Rectal smooth muscle tissue (tissue), 1 donor: Measurements from ENCODE around the gene IL1R1.

Experiments used
- H3K27ac ChIP-seq: one replicate; pipeline ENCODE4 v1.7.0; 2013; ENCODE audit warnings: low read depth, low read length, inconsistent platforms
- H3K27me3 ChIP-seq: one replicate; pipeline ENCODE4 v1.7.0; 2013; ENCODE audit warnings: low read length; ENCODE audit not compliant: control insufficient read depth, insufficient read depth
- H3K36me3 ChIP-seq: one replicate; pipeline ENCODE4 v1.7.0; 2013; ENCODE audit warnings: low read length; ENCODE audit not compliant: control insufficient read depth, insufficient read depth
- H3K4me1 ChIP-seq: one replicate; pipeline ENCODE4 v1.7.0; 2013; ENCODE audit warnings: low read length; ENCODE audit not compliant: control insufficient read depth, insufficient read depth
- H3K4me3 ChIP-seq: one replicate; pipeline ENCODE4 v1.7.0; 2013; ENCODE audit warnings: low read length
- H3K9ac ChIP-seq: one replicate; pipeline ENCODE4 v1.7.0; 2013; ENCODE audit warnings: low read length

Gene IL1R1

DNA sequence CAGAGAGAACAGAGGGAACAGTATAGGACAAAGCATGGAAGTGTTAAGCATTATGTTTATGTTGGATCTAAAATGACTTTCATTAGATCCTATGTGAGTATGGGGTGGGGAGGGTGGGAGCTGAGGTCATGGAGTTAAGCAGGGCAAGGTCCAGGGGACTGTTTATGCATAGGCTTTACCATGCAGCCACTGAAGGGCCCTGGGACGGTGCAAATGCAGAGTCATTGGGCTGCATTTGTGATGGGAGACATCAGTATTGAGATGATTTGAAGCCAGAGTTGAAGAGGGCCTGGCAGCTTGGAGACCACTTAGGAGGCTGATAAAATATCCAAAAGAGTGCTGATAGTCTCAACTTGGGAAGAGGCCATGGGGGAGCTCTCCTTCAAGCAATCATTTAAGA lies 66.9 kb downstream of the IL1R1 start:
- no peak overlapping the region for H3K4me3 ChIP-seq
- H3K4me1 ChIP-seq, result no peaks in the 10 kb centered on the region

DNA sequence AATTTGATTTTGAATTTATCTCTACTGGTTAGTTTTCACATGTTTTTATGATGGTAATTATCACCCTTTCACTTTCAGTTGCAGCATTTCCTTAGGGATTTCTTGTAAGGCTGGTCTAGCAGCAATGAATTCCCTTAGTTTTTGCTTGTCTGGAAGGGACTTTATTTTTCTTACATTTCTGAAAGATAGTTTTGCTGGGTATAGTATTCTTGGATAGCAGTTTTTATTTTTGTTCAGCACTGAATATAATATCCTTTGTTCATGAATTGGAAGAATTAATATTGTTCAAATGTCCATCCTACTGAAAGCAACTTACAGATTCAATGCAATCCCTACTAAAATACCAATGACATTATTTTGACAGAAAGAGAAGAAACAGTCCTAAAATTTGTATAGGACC lies 74.5 kb downstream of the IL1R1 start:
- Histone ChIP-seq H3K36me3 (no peaks in the 10 kb centered on the region), H3K9ac (no peak overlapping the region), H3K27ac (no peak overlapping the region), H3K4me1 (no peaks in the 10 kb centered on the region), H3K27me3 (no peaks in the 10 kb centered on the region), H3K4me3 (no peak overlapping the region)

More for the DNA sequence above, 66.9 kb downstream of the IL1R1 start:
- Histone ChIP-seq H3K27me3 (no peaks in the 10 kb centered on the region), H3K27ac (no peak overlapping the region), H3K9ac (no peak overlapping the region), H3K36me3 (no peaks in the 10 kb centered on the region)

DNA sequence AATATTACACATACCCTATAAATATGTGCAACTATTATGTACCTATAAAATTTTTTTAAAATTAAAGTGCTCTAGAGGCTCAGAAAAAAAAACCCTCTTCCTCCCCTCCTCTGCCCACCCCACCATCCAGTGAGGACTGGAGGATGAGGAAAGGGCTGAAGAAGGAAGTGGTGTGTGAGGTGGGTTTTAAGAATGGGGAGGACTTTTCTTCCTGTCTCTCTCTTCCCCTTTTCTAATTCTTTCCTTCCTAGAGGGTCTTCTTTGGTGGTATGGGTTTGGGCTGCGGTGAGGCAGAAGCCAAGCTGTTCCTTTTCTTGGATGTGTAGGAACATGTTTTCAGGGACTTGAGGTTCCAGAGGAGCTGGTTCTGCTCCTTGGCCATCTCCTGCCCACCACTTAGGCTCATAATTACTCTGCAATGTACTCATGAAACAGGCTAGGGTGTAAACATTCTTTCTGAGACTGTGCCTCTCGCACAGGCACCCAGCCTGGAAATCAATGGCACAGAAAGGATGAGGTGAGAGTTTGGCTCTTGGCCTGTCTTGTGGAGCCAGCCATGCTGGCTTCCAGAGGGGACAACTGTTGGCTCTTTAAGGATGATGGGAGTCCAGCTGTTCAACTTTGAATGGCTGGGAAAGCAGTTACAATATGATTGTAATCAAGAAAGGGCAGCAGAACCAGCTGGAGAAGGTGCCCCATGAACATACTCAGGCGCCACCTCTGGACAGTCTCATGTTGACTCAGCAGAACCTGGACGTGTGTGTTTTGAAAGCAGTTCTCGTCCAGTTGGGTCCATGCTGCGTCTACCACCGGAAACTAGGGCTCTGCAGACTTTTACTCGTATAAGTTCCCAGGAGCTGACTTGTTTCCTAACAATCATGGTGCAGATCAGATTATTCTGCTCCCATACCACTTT lies 82.5 kb downstream of the IL1R1 start:
- Histone ChIP-seq H3K36me3 (no peaks in the 10 kb centered on the region), H3K4me1 (peaks cover 16% of the 10 kb centered on the region), H3K9ac (no peak overlapping the region), H3K4me3 (no peak overlapping the region), H3K27me3 (no peaks in the 10 kb centered on the region), H3K27ac (no peak overlapping the region)

DNA sequence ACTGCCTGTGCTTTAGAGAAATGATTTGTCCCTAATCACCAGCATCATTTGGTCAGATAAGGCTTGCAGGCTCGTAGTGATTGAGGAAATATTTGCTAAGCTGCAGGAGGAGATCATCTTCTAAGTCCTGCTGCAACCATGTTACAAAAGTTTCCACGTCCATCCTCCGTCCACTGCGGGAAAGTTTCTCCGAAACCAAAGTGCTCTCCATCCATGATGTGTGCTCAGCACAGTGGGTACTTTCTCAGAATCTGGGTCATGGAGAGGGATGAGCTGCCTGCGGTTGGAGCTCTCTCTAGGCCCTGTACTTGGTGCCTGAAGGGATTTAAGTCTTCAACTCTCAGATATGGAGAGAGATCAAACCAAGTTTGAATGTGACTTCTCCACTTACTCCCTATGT lies 83.6 kb downstream of the IL1R1 start:
- Histone ChIP-seq H3K4me3 (no peak overlapping the region), H3K27me3 (no peaks in the 10 kb centered on the region), H3K27ac (peak overlapping the region; percentile 94), H3K9ac (no peak overlapping the region), H3K4me1 (peaks cover 16% of the 10 kb centered on the region), H3K36me3 (no peaks in the 10 kb centered on the region)

DNA sequence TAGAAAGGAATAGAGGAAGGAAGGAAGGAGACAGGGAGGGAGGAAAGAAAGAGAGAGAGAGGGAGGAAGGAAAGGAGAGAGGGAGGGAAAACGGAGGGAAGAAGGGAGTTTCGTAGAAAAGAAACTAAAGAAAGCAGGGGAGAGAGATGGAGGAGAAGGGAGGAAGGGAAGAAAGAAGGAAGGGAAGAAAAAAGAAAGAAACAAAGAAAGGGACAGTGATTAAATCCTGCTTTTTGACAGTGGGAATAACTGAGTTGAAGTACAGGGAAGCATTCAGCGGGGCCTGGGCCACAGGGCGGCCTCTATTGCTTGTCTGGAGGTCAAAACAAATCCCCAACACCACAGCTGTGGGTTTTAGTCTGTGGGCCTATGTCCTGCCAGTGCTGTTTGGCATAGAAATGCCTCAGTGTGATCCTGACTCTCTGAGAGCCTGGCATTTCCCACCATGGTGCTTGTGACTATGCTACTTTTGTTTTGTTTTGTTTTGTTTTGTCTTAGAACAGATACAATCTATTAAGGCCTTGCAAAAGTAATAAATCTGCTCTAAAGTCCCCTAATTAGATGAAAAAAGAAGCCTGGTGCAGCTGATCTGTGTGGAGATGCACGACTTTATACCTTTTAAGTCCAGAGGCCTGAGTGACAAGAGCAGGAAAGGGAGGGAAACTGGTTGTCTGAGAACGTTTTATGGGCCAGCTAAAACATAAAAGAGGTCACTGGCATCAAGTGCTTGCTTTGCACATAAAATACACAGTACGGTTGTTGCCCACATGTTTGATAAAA lies 84.3 kb downstream of the IL1R1 start:
- H3K9ac ChIP-seq, result no peak overlapping the region
- H3K4me1 ChIP-seq, result peaks cover 16% of the 10 kb centered on the region
- no peaks in the 10 kb centered on the region for H3K27me3 ChIP-seq
- no peaks in the 10 kb centered on the region for H3K36me3 ChIP-seq
- peak overlapping the region; percentile 52 for H3K4me3 ChIP-seq
- H3K27ac ChIP-seq, result peak overlapping the region; percentile 94

DNA sequence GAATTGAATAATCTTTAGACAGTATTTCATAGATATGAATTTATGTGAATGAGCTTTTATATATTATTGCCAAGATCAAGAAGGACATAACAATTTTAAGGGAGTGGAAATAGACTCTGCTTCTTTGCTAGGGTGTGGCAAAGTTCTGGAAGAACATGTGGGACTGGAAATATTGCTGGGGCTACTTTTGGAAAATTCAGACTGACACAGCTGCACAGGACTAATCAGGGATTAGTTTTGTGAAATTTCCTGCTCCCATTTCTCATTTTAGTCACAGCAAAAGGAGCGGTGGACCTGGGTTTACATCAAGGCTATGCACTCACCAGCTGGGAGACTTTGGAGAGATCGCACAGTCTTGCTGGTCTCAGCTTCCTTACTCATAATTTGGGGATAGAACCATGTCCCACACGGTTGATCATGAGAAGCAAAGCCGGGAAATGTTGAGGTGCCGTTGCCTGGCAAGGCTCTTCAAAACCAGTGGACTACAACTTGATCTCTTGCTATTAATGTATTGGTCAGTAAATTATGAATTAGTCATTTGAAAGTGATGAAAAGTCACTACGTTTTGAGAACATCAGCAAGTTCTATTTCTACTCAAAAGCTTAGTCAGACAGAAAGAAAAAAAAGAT lies 86.7 kb downstream of the IL1R1 start:
- no peaks in the 10 kb centered on the region for H3K27me3 ChIP-seq
- no peak overlapping the region for H3K4me3 ChIP-seq
- no peaks in the 10 kb centered on the region for H3K36me3 ChIP-seq
- H3K9ac ChIP-seq, result no peak overlapping the region
- peaks cover 16% of the 10 kb centered on the region for H3K4me1 ChIP-seq
- no peak overlapping the region for H3K27ac ChIP-seq
